ENCODE data around the gene ADARB2. TPM values are rescaled to one million over a fixed set of nuclear protein-coding genes. Genes with fewer than 3 reads are reported as not detected.

Gene ADARB2
- total RNA-seq, 2 donors from 2014 or later = 8.0 to 12.2 TPM

GRCh38 chr10:1426786-1427185 is 310.5 kb downstream of the ADARB2 start:
- TF ChIP-seq, protein P1, sequence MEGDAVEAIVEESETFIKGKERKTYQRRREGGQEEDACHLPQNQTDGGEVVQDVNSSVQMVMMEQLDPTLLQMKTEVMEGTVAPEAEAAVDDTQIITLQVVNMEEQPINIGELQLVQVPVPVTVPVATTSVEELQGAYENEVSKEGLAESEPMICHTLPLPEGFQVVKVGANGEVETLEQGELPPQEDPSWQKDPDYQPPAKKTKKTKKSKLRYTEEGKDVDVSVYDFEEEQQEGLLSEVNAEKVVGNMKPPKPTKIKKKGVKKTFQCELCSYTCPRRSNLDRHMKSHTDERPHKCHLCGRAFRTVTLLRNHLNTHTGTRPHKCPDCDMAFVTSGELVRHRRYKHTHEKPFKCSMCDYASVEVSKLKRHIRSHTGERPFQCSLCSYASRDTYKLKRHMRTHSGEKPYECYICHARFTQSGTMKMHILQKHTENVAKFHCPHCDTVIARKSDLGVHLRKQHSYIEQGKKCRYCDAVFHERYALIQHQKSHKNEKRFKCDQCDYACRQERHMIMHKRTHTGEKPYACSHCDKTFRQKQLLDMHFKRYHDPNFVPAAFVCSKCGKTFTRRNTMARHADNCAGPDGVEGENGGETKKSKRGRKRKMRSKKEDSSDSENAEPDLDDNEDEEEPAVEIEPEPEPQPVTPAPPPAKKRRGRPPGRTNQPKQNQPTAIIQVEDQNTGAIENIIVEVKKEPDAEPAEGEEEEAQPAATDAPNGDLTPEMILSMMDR (IDR thresholded peaks at IDR 0.05) = no peak
- TF ChIP-seq POLR2A (IDR thresholded peaks at IDR 0.05) = no peak
- no peaks in the 10 kb centered on the region for H3K4me1 ChIP-seq
- no peak overlapping the region for H3K27ac ChIP-seq
- no peaks in the 10 kb centered on the region for H3K9me3 ChIP-seq
- H3K4me3 ChIP-seq = no peak overlapping the region
- no peak for ATAC-seq
- intact Hi-C loops (cut with DNase I) = no loop called here
- no peak for DNase-seq
- H3K27me3 ChIP-seq = peaks cover 0 to 16% of the 10 kb centered on the region in 2 donors
- WGBS, 2 donors = 76 to 90% methylated on average over 2 to 6 of the region's 6 CpGs
- H3K36me3 ChIP-seq (replicated peaks in 1 of 2; ENCODE audit: insufficient read depth in 1 of 2, low read depth in 2 of 2) = no peaks in the 10 kb centered on the region

DNA sequence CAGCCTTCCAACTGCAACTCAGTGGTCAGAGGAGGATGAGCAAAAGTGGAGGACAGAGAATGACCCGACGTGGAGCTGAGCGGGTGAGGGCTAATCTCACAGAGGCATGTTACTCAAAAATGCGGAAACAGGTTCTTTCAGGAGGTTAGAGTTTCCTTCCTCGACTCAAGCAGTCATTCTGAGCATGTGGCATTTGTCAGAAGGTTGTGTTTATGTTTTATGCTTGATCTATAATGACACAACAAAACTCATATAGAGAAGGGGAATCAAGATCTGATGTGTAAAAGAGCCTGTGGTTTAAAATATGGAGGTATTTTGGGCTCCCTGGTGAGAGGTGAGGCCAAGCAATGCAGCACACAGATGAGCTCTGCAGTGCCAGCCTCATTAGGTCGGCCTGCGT is 311.4 kb downstream of the ADARB2 start:
- ATAC-seq = no peak
- peaks cover 2% of the 10 kb centered on the region for H3K4me1 ChIP-seq
- TF ChIP-seq, protein P1 (IDR thresholded peaks at IDR 0.05) = no peak
- no peak for TF ChIP-seq POLR2A (IDR thresholded peaks at IDR 0.05)
- H3K27ac ChIP-seq = no peak overlapping the region
- H3K36me3 ChIP-seq (replicated peaks in 1 of 2; ENCODE audit: insufficient read depth in 1 of 2, low read depth in 2 of 2) = no peaks in the 10 kb centered on the region
- no peak overlapping the region for H3K4me3 ChIP-seq
- peaks cover 0 to 16% of the 10 kb centered on the region in 2 donors for H3K27me3 ChIP-seq
- intact Hi-C loops (cut with DNase I) = no loop called here
- no peaks in the 10 kb centered on the region for H3K9me3 ChIP-seq
- DNase-seq = no peak
- WGBS, 2 donors = 44 to 58% methylated on average over 7 of the region's 7 CpGs

- Histone ChIP-seq H3K4me3 (no peak overlapping the region), H3K27ac (no peak overlapping the region), H3K4me1 (peaks cover 15% of the 10 kb centered on the region), H3K9me3 (no peaks in the 10 kb centered on the region), H3K27me3 (peaks cover 0 to 16% of the 10 kb centered on the region in 2 donors), H3K36me3 (replicated peaks in 1 of 2; ENCODE audit: insufficient read depth in 1 of 2, low read depth in 2 of 2) (no peaks in the 10 kb centered on the region)
- intact Hi-C loops (cut with DNase I) = no loop called here
- TF ChIP-seq POLR2A (IDR thresholded peaks at IDR 0.05) = no peak
- TF ChIP-seq, protein P1 (IDR thresholded peaks at IDR 0.05) = no peak
- no peak for DNase-seq
- 83% methylated on average over 7 of the region's 7 CpGs for WGBS, 2 donors
- no peak for ATAC-seq
These were observed 312.7 kb downstream of the ADARB2 start for GRCh38 chr10:1424648-1425047.

DNA sequence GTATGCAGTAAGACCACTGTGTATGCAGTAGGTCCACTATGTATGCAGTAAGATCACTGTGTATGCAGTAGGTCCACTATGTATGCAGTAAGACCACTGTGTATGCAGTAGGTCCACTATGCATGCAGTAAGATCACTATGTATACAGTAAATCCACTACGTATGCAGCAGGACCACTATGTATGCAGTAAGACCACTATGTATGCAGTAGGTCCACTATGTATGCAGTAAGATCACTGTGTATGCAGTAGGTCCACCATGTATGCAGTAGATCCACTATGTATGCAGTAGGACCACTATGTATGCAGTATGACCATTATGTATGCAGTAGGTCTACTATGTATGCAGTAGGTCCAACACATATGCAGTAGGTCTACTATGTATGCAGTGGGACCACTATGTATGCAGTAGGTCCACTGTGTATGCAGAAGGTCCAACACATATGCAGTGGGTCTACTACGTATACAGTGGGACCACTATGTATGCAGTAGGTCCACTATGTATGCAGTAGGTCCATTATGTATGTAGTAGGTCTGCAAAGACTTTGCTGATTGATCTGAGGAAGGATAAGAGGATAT is 313.6 kb downstream of the ADARB2 start:
- no peak for DNase-seq
- intact Hi-C loops (cut with DNase I) = no loop called here
- no peak overlapping the region for H3K27ac ChIP-seq
- TF ChIP-seq POLR2A (IDR thresholded peaks at IDR 0.05) = no peak
- TF ChIP-seq, protein P1 (IDR thresholded peaks at IDR 0.05) = no peak
- H3K36me3 ChIP-seq (replicated peaks in 1 of 2; ENCODE audit: insufficient read depth in 1 of 2, low read depth in 2 of 2) = no peaks in the 10 kb centered on the region
- H3K27me3 ChIP-seq = peaks cover 0 to 13% of the 10 kb centered on the region in 2 donors
- peaks cover 19% of the 10 kb centered on the region for H3K4me1 ChIP-seq
- 89% methylated on average over 2 of the region's 2 CpGs for WGBS, 2 donors
- H3K4me3 ChIP-seq = no peak overlapping the region
- ATAC-seq = no peak
- no peaks in the 10 kb centered on the region for H3K9me3 ChIP-seq

DNA sequence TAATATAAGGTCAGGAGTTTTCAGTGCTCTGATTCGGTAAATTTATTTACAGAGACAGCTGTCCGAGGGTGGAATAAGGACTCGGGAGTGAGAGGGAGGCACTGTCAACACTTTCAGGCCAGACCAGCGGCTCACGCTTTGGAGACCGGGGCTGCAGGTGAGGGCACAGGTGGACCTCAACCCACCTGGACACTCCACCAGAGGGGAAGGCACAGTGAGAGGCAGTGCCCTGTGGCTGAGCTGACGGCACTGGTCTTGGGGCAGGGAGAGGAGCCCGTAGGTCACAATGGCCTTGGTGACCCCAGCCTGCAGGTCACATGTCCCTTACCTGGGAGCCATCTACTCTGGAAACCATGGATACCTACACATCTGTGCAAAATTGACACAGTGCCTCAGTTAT is 315.1 kb downstream of the ADARB2 start:
- 60 to 67% methylated on average over 4 to 8 of the region's 8 CpGs for WGBS, 2 donors
- Histone ChIP-seq H3K9me3 (no peaks in the 10 kb centered on the region), H3K36me3 (replicated peaks in 1 of 2; ENCODE audit: insufficient read depth in 1 of 2, low read depth in 2 of 2) (no peaks in the 10 kb centered on the region), H3K4me1 (peaks cover 19% of the 10 kb centered on the region), H3K4me3 (no peak overlapping the region), H3K27me3 (peaks cover 0 to under 1% of the 10 kb centered on the region in 2 donors), H3K27ac (no peak overlapping the region)
- DNase-seq (no peak), ATAC-seq (no peak)
- TF ChIP-seq, protein P1 (IDR thresholded peaks at IDR 0.05) = no peak
- TF ChIP-seq POLR2A (IDR thresholded peaks at IDR 0.05) = no peak
- intact Hi-C loops (cut with DNase I) = no loop called here
